ENCODE results near the gene MAB21L1. TPM values are rescaled to one million over a fixed set of nuclear protein-coding genes. Genes with fewer than 3 reads are reported as not detected.

Gene MAB21L1
- total and polyA plus RNA-seq, 2 donors (not counting 3 experiments of a cell fraction or from before 2014, with no cell fraction given): 0.03 TPM; not detected in 1

- H3K9ac ChIP-seq (replicated peaks; ENCODE audit: extremely low read depth, insufficient read depth, low read length): peak overlapping the region; percentile 39
Measured at GRCh38 chr13:35470671-35471661, 5.5 kb downstream of the MAB21L1 start.

DNA sequence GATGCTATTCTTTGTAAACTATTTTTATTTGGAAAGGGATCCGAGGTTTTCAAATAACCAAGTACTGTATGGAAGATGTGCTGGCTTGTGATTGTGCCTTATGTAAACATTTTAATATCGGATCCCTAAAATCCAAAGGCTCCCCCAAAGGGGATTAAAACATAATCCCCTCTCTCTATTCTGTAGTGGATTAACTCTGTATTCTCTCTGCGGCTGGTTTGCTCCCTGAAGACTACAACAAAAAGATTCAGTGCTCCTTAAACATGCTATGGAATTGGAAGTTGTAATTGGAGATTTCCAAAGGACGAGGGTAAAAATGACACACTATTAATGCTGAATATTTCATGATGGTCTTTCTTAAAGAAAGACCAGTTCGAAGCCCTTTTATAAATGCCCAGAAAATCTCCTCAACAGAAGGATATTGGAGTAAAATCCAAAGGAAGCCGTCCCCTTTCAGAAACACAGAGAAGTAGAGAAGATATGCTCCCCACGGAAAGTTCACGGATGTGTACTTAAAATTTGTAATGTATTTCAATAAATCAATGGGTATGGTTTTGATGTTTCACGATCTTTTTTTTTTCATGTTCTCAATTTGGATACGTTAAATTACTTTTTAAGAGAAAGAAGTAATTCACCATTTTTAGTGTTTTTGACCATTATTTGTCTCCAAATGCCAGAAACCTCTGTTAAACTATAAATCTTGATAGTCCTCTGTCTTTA is 6.5 kb downstream of the MAB21L1 start:
- no peak for TF ChIP-seq GATA2 (IDR thresholded peaks at IDR 0.05; ENCODE audit: insufficient read depth, insufficient read length, low read depth, low read length)
- TF ChIP-seq MYC (IDR thresholded peaks at IDR 0.05; ENCODE audit: low read depth, low read length): no peak
- TF ChIP-seq JUN (IDR thresholded peaks at IDR 0.05; ENCODE audit: borderline replicate concordance, insufficient read depth, insufficient read length, low read depth): no peak
- no peak for TF ChIP-seq EZH2 (IDR thresholded peaks at IDR 0.05; ENCODE audit: borderline replicate concordance, low read depth, low read length, severe bottlenecking)
- TF ChIP-seq POLR2AphosphoS5 (IDR thresholded peaks at IDR 0.05; ENCODE audit: insufficient read depth, low read depth, low read length): no peak
- TF ChIP-seq FOS (IDR thresholded peaks at IDR 0.05; ENCODE audit: borderline replicate concordance, insufficient read depth, low read length): no peak
- TF ChIP-seq, protein P1, sequence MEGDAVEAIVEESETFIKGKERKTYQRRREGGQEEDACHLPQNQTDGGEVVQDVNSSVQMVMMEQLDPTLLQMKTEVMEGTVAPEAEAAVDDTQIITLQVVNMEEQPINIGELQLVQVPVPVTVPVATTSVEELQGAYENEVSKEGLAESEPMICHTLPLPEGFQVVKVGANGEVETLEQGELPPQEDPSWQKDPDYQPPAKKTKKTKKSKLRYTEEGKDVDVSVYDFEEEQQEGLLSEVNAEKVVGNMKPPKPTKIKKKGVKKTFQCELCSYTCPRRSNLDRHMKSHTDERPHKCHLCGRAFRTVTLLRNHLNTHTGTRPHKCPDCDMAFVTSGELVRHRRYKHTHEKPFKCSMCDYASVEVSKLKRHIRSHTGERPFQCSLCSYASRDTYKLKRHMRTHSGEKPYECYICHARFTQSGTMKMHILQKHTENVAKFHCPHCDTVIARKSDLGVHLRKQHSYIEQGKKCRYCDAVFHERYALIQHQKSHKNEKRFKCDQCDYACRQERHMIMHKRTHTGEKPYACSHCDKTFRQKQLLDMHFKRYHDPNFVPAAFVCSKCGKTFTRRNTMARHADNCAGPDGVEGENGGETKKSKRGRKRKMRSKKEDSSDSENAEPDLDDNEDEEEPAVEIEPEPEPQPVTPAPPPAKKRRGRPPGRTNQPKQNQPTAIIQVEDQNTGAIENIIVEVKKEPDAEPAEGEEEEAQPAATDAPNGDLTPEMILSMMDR (IDR thresholded peaks at IDR 0.05; ENCODE audit: extremely low read depth in 1 of 2, insufficient read depth in 1 of 2, low read depth in 1 of 2, low read length in 2 of 2): no peak
- TF ChIP-seq MAX (IDR thresholded peaks at IDR 0.05; ENCODE audit: insufficient read depth, insufficient read length): no peak
- TF ChIP-seq POLR2A (IDR thresholded peaks at IDR 0.05; ENCODE audit: low read depth, low read length): no peak
- H3K27ac ChIP-seq (ENCODE audit: insufficient read depth, low read depth, low read length): no peak overlapping the region
- no peaks in the 10 kb centered on the region for H3K27me3 ChIP-seq (ENCODE audit: control insufficient read depth in 2 of 2, insufficient read depth in 2 of 2, low read length in 2 of 2)
- H3K4me1 ChIP-seq (ENCODE audit: control insufficient read depth, extremely low read depth, insufficient read depth, low read length): peaks cover 4% of the 10 kb centered on the region
- ChIA-PET CTCF (no interaction called here), POLR2A (no interaction called here)
- H3K9me1 ChIP-seq (replicated peaks; ENCODE audit: control insufficient read depth, extremely low read depth, insufficient read depth, low read length): no peaks in the 10 kb centered on the region
- no peaks in the 10 kb centered on the region for H3K79me2 ChIP-seq (ENCODE audit: control insufficient read depth, insufficient read depth, low read length)
- DNase-seq (ENCODE audit: low read depth, low spot score) (no peak), FAIRE-seq (no peak)
- H3K4me2 ChIP-seq (ENCODE audit: insufficient read depth, low read length): peak overlapping the region; percentile 64
- intact Hi-C loops (cut with micrococcal nuclease) (loop anchor here (2.0 to 10.0 kb wide), 3 partner anchors 251 to 533 kb away; no protein-coding TSS in a partner anchor), dilution Hi-C loops (cut with MboI; ENCODE audit: extremely low pct_ligation_motif_present, low sequenced_read_pairs) (no loop called here)
- H3K9ac ChIP-seq (replicated peaks; ENCODE audit: extremely low read depth, insufficient read depth, low read length): no peak overlapping the region
- H3K36me3 ChIP-seq (ENCODE audit: control insufficient read depth in 2 of 2, extremely low read depth in 1 of 2, insufficient read depth in 2 of 2, low read length in 2 of 2): no peaks in the 10 kb centered on the region
- H4K20me1 ChIP-seq (replicated peaks; ENCODE audit: control insufficient read depth, extremely low read depth, insufficient read depth, low read length): no peaks in the 10 kb centered on the region
- BruUV-seq (replicated peaks): no TSS peak
- no peak overlapping the region for H2AFZ ChIP-seq (ENCODE audit: low read depth, low read length)
- no peak overlapping the region for H3K4me3 ChIP-seq (replicated peaks in 1 of 3; ENCODE audit: insufficient read depth in 1 of 3, low read depth in 1 of 3, low read length in 3 of 3)
- H3K9me3 ChIP-seq (replicated peaks; ENCODE audit: control insufficient read depth, insufficient read depth, low read length): no peaks in the 10 kb centered on the region

More at GRCh38 chr13:35470671-35471661, 5.5 kb downstream of the MAB21L1 start:
- Histone ChIP-seq H3K79me2 (ENCODE audit: control insufficient read depth, insufficient read depth, low read length) (no peaks in the 10 kb centered on the region), H3K4me3 (replicated peaks in 1 of 3; ENCODE audit: insufficient read depth in 1 of 3, low read depth in 1 of 3, low read length in 3 of 3) (peak overlapping the region; percentile 40 to 57 (median 52)), H3K9me3 (replicated peaks; ENCODE audit: control insufficient read depth, insufficient read depth, low read length) (no peaks in the 10 kb centered on the region), H4K20me1 (replicated peaks; ENCODE audit: control insufficient read depth, extremely low read depth, insufficient read depth, low read length) (no peaks in the 10 kb centered on the region), H3K27me3 (ENCODE audit: control insufficient read depth in 2 of 2, insufficient read depth in 2 of 2, low read length in 2 of 2) (no peaks in the 10 kb centered on the region), H3K36me3 (ENCODE audit: control insufficient read depth in 2 of 2, extremely low read depth in 1 of 2, insufficient read depth in 2 of 2, low read length in 2 of 2) (no peaks in the 10 kb centered on the region), H3K27ac (ENCODE audit: insufficient read depth, low read depth, low read length) (no peak overlapping the region), H3K4me1 (ENCODE audit: control insufficient read depth, extremely low read depth, insufficient read depth, low read length) (peaks cover 4% of the 10 kb centered on the region), H3K4me2 (ENCODE audit: insufficient read depth, low read length) (peak overlapping the region; percentile 64), H3K9me1 (replicated peaks; ENCODE audit: control insufficient read depth, extremely low read depth, insufficient read depth, low read length) (no peaks in the 10 kb centered on the region), H2AFZ (ENCODE audit: low read depth, low read length) (peak overlapping the region; percentile 97)
- intact Hi-C loops (cut with micrococcal nuclease) (loop anchor here (2.0 to 10.0 kb wide), 3 partner anchors 250 to 534 kb away; no protein-coding TSS in a partner anchor), dilution Hi-C loops (cut with MboI; ENCODE audit: extremely low pct_ligation_motif_present, low sequenced_read_pairs) (no loop called here)
- ChIA-PET CTCF (no interaction called here), POLR2A (no interaction called here)
- no TSS peak for BruUV-seq (replicated peaks)
- TF ChIP-seq GATA2 (IDR thresholded peaks at IDR 0.05; ENCODE audit: insufficient read depth, insufficient read length, low read depth, low read length): no peak
- no peak for TF ChIP-seq JUN (IDR thresholded peaks at IDR 0.05; ENCODE audit: borderline replicate concordance, insufficient read depth, insufficient read length, low read depth)
- no peak for TF ChIP-seq MYC (IDR thresholded peaks at IDR 0.05; ENCODE audit: low read depth, low read length)
- DNase-seq (ENCODE audit: low read depth, low spot score): peak; percentile 32
- FAIRE-seq: peak; percentile 55

Measured in endothelial cell of umbilical vein (primary cell).